Measurements from ENCODE around the gene KCNQ1. TPM values are rescaled to one million over a fixed set of nuclear protein-coding genes. Genes with fewer than 3 reads are reported as not detected.
A peak's percentile ranks its signal among the peaks of the same experiment; 100 is the strongest.

KCNQ1 gene
- total RNA-seq, 1 experiment from 2014 or later = 2.5 TPM

GRCh38 chr11:2400069-2400761, 44.6 kb upstream of the KCNQ1 start, which contains the start of gene TSSC4 (continued):
- TF ChIP-seq USF1 (CRISPR knock-in tag; IDR thresholded peaks at IDR 0.05) (no peak), NFATC4 (CRISPR knock-in tag; IDR thresholded peaks at IDR 0.05) (0 out of 2 replicates have a peak, but pooled peaks have one; percentile 1), TP53 (CRISPR knock-in tag; IDR thresholded peaks at IDR 0.05) (0 out of 2 replicates have a peak, but pooled peaks have one; percentile 78), NR3C1 (CRISPR knock-in tag; conservative IDR thresholded peaks at IDR 0.05; ENCODE audit: low read depth) (no peak), ZSCAN18 (CRISPR knock-in tag; IDR thresholded peaks at IDR 0.05) (no peak), SOX15 (CRISPR knock-in tag; IDR thresholded peaks at IDR 0.05) (no peak), NFYB (CRISPR knock-in tag; conservative IDR thresholded peaks at IDR 0.05; ENCODE audit: low read depth) (no peak), AR (CRISPR knock-in tag; IDR thresholded peaks at IDR 0.05) (no peak), ZNF138 (CRISPR knock-in tag; conservative IDR thresholded peaks at IDR 0.05) (peak; percentile 88; the same call in 1 of the 2 replicates), MYBL2 (CRISPR knock-in tag; IDR thresholded peaks at IDR 0.05) (peak; percentile 95), TEAD1 (CRISPR knock-in tag; IDR thresholded peaks at IDR 0.05) (peak; percentile 90), ESRRA (CRISPR knock-in tag; IDR thresholded peaks at IDR 0.05; ENCODE audit: borderline replicate concordance) (no peak), SMAD3 (CRISPR knock-in tag; IDR thresholded peaks at IDR 0.05; ENCODE audit: borderline replicate concordance) (peak; percentile 13; the same call in 1 of the 2 replicates), NFE2L1 (CRISPR knock-in tag; IDR thresholded peaks at IDR 0.05) (no peak), ZNF512 (CRISPR knock-in tag; IDR thresholded peaks at IDR 0.05; ENCODE audit: borderline replicate concordance) (no peak), TEAD4 (CRISPR knock-in tag; IDR thresholded peaks at IDR 0.05) (no peak)
- TF ChIP-seq, protein P1, sequence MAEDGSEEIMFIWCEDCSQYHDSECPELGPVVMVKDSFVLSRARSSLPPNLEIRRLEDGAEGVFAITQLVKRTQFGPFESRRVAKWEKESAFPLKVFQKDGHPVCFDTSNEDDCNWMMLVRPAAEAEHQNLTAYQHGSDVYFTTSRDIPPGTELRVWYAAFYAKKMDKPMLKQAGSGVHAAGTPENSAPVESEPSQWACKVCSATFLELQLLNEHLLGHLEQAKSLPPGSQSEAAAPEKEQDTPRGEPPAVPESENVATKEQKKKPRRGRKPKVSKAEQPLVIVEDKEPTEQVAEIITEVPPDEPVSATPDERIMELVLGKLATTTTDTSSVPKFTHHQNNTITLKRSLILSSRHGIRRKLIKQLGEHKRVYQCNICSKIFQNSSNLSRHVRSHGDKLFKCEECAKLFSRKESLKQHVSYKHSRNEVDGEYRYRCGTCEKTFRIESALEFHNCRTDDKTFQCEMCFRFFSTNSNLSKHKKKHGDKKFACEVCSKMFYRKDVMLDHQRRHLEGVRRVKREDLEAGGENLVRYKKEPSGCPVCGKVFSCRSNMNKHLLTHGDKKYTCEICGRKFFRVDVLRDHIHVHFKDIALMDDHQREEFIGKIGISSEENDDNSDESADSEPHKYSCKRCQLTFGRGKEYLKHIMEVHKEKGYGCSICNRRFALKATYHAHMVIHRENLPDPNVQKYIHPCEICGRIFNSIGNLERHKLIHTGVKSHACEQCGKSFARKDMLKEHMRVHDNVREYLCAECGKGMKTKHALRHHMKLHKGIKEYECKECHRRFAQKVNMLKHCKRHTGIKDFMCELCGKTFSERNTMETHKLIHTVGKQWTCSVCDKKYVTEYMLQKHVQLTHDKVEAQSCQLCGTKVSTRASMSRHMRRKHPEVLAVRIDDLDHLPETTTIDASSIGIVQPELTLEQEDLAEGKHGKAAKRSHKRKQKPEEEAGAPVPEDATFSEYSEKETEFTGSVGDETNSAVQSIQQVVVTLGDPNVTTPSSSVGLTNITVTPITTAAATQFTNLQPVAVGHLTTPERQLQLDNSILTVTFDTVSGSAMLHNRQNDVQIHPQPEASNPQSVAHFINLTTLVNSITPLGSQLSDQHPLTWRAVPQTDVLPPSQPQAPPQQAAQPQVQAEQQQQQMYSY (CRISPR knock-in tag; IDR thresholded peaks at IDR 0.05) = 0 out of 2 replicates have a peak, but pooled peaks have one; percentile 14
- TF ChIP-seq, protein P2, sequence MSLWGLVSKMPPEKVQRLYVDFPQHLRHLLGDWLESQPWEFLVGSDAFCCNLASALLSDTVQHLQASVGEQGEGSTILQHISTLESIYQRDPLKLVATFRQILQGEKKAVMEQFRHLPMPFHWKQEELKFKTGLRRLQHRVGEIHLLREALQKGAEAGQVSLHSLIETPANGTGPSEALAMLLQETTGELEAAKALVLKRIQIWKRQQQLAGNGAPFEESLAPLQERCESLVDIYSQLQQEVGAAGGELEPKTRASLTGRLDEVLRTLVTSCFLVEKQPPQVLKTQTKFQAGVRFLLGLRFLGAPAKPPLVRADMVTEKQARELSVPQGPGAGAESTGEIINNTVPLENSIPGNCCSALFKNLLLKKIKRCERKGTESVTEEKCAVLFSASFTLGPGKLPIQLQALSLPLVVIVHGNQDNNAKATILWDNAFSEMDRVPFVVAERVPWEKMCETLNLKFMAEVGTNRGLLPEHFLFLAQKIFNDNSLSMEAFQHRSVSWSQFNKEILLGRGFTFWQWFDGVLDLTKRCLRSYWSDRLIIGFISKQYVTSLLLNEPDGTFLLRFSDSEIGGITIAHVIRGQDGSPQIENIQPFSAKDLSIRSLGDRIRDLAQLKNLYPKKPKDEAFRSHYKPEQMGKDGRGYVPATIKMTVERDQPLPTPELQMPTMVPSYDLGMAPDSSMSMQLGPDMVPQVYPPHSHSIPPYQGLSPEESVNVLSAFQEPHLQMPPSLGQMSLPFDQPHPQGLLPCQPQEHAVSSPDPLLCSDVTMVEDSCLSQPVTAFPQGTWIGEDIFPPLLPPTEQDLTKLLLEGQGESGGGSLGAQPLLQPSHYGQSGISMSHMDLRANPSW (CRISPR knock-in tag; conservative IDR thresholded peaks at IDR 0.05; ENCODE audit: low read depth) = no peak
- TF ChIP-seq, protein P3, sequence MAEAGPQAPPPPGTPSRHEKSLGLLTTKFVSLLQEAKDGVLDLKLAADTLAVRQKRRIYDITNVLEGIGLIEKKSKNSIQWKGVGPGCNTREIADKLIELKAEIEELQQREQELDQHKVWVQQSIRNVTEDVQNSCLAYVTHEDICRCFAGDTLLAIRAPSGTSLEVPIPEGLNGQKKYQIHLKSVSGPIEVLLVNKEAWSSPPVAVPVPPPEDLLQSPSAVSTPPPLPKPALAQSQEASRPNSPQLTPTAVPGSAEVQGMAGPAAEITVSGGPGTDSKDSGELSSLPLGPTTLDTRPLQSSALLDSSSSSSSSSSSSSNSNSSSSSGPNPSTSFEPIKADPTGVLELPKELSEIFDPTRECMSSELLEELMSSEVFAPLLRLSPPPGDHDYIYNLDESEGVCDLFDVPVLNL (CRISPR knock-in tag; IDR thresholded peaks at IDR 0.05; ENCODE audit: borderline replicate concordance, low read depth) = no peak
- TF ChIP-seq, protein P4, sequence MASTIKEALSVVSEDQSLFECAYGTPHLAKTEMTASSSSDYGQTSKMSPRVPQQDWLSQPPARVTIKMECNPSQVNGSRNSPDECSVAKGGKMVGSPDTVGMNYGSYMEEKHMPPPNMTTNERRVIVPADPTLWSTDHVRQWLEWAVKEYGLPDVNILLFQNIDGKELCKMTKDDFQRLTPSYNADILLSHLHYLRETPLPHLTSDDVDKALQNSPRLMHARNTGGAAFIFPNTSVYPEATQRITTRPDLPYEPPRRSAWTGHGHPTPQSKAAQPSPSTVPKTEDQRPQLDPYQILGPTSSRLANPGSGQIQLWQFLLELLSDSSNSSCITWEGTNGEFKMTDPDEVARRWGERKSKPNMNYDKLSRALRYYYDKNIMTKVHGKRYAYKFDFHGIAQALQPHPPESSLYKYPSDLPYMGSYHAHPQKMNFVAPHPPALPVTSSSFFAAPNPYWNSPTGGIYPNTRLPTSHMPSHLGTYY (CRISPR knock-in tag; IDR thresholded peaks at IDR 0.05) = peak; percentile 40; the same call in 1 of the 2 replicates

Measured in WTC11 (cell line).